K562 (cell line): ENCODE data around the gene PRPF6. TPM values are rescaled to one million over a fixed set of nuclear protein-coding genes. Genes with fewer than 3 reads are reported as not detected.

ENCODE experiments used
- ETV5 ChIP-seq: sonication (generic); formaldehyde crosslinking; IDR thresholded peaks from 2 replicates; pipeline ENCODE4 v1.4.0; 2020; ENCODE audit warnings: low read depth, mild to moderate bottlenecking, missing genetic modification reagents
- GABPB1 ChIP-seq: sonication (generic); formaldehyde crosslinking; IDR thresholded peaks from 2 replicates; pipeline ENCODE4 v1.8.0; 2022; ENCODE audit warnings: mild to moderate bottlenecking, missing genetic modification reagents
- KLF6 ChIP-seq: fragments of 250-450 bp; sonication (Bioruptor Pico); IDR thresholded peaks from 2 replicates; pipeline ENCODE4 v1.4.0; 2020; ENCODE audit warnings: mild to moderate bottlenecking, moderate library complexity, borderline replicate concordance
- MYC ChIP-seq, 2 experiments: fragments of 250-450 bp in 1 of 2; sonication (Bioruptor Pico) in 1 of 2; IDR thresholded peaks; 2 replicates each; pipeline versions ENCODE4 v1.5.1 to v1.6.1; 2012 to 2021; ENCODE audit warnings: low read depth in 2 of 2, borderline replicate concordance in 1 of 2, improper control_type of control experiment in 1 of 2, low read length in 1 of 2, mild to moderate bottlenecking in 1 of 2, moderate library complexity in 1 of 2
- NFXL1 ChIP-seq: fragments of 450-650 bp; formaldehyde crosslinking; IDR thresholded peaks from 2 replicates; pipeline ENCODE4 v1.4.0; 2021; ENCODE audit warnings: mild to moderate bottlenecking
- NR1H2 ChIP-seq: sonication (generic); formaldehyde crosslinking; IDR thresholded peaks from 2 replicates; pipeline ENCODE4 v1.4.0; 2020; ENCODE audit warnings: mild to moderate bottlenecking, missing genetic modification reagents
- PURB ChIP-seq: sonication (generic); formaldehyde crosslinking; IDR thresholded peaks from 2 replicates; pipeline ENCODE4 v1.9.0; 2021; ENCODE audit warnings: low read depth, mild to moderate bottlenecking, missing genetic modification reagents
- RB1 ChIP-seq: fragments of 450-650 bp; IDR thresholded peaks from 2 replicates; pipeline ENCODE4 v1.6.1; 2017; ENCODE audit warnings: low read depth, mild to moderate bottlenecking
- ZBTB7A ChIP-seq: IDR thresholded peaks from 2 replicates; pipeline ENCODE4 v1.6.1; 2011; ENCODE audit warnings: low read depth, mild to moderate bottlenecking, low read length, moderate library complexity, borderline replicate concordance; ENCODE audit not compliant: control insufficient read depth
- ZFPM2 ChIP-seq: fragments of 250-450 bp; sonication (Bioruptor Pico); IDR thresholded peaks from 2 replicates; pipeline ENCODE4 v1.5.1; 2022; ENCODE audit warnings: mild to moderate bottlenecking
- ZNF134 ChIP-seq: fragments of 250-450 bp; sonication (Bioruptor Pico); conservative IDR thresholded peaks from 2 replicates; pipeline ENCODE4 v1.4.0; 2020
- ZNF583 ChIP-seq: fragments of 250-450 bp; sonication (Bioruptor Pico); IDR thresholded peaks from 2 replicates; pipeline ENCODE4 v1.4.0; 2020
- ZNF696 ChIP-seq: fragments of 250-450 bp; sonication (Bioruptor Pico); conservative IDR thresholded peaks from 2 replicates; pipeline ENCODE4 v1.4.0; 2020; ENCODE audit warnings: mild to moderate bottlenecking, moderate library complexity
- polyA plus RNA-seq, 8 experiments: library from polyadenylated mRNA; depleted of rRNA in 4 of 8; stranded (reverse) in 5 of 8; unstranded in 3 of 8; fragments of >200 nt; fragmentation: Nextera tagmentation in 2 of 8; fragmentation: Illumina TruSeq in 1 of 8; extraction: Ambion mirVana in 2 of 8; extraction: Trizol in 1 of 8; gene quantifications; 2 replicates each; pipeline versions ENCODE4 v1.2.1 to v1.2.3, GENCODE V29; 2011 to 2014; ENCODE audit warnings: inconsistent platforms in 1 of 8, missing spikeins in 1 of 8
- total RNA-seq, 7 experiments: library from RNA; depleted of rRNA in 6 of 7; stranded (reverse); fragments of >200 nt in 6 of 7; fragmentation: Illumina TruSeq in 2 of 7; extraction: Trizol in 2 of 7; gene quantifications; 2 replicates each; pipeline versions ENCODE4 v1.2.1 to v1.2.3, GENCODE V29; 2011 to 2021; ENCODE audit warnings: low replicate concordance in 1 of 7
- TF ChIP-seq, protein P1 (sequence below): fragments of 450-650 bp; IDR thresholded peaks from 2 replicates; pipeline ENCODE4 v1.6.1; 2016; ENCODE audit warnings: low read depth
- TF ChIP-seq, protein P2 (sequence below): sonication (generic); formaldehyde crosslinking; IDR thresholded peaks from 2 replicates; pipeline ENCODE4 v1.8.0; 2022; ENCODE audit warnings: mild to moderate bottlenecking, low read depth, missing genetic modification reagents
- TF ChIP-seq, protein P3 (sequence below): fragments of 200-800 bp; sonication (Bioruptor generic); IDR thresholded peaks from 2 replicates; pipeline ENCODE4 v1.6.1; 2017; ENCODE audit warnings: missing genetic modification characterization, missing compliant biosample characterization

PRPF6 gene
- total and polyA plus RNA-seq, 9 of the 15 experiments (the other 6 are each of a cell fraction or from before 2014, with no cell fraction given): 4.2 to 83.2 (median 59.9) TPM

DNA sequence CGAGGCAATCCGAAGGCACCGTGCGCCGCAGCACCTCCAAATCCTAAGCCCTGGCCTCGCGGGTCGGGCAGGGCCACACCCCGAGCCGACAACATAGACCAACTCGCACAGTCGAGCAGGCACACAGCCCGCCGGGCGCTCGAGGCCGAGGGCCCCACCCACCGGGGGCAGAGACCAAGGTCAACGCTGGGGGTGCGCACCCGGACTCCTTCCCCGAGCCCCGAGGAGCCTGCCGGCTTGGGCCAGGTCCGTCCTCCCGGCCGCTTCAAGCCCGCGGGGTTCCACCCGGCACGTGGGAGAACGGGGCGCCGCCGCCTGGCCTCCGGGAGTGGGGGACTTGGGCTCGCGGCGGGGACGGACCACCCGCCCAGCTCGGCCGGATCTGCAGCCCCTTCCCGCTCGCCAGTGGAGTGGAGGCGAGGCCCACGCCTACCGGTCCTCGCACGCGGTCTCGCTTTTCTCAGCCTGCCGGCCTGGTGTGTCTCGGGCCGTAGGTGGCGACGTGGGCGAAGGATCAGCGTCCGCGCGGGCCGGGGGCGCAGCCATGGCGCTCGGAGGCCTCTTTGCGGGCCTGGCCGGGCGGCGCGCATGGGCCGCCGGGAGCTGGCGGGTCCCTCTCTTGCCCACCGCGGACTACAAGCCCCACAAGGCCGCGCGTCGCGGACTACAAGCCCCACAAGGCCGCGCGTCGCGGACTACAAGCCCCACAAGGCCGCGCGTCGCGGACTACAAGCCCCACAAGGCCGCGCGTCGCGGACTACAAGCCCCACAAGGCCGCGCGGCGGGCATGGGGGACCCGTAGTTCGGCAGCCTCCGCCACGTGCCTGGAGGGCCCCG, 24.9 kb upstream of the PRPF6 start, which contains the start of gene UCKL1 (continued):
- TF ChIP-seq, protein P1, sequence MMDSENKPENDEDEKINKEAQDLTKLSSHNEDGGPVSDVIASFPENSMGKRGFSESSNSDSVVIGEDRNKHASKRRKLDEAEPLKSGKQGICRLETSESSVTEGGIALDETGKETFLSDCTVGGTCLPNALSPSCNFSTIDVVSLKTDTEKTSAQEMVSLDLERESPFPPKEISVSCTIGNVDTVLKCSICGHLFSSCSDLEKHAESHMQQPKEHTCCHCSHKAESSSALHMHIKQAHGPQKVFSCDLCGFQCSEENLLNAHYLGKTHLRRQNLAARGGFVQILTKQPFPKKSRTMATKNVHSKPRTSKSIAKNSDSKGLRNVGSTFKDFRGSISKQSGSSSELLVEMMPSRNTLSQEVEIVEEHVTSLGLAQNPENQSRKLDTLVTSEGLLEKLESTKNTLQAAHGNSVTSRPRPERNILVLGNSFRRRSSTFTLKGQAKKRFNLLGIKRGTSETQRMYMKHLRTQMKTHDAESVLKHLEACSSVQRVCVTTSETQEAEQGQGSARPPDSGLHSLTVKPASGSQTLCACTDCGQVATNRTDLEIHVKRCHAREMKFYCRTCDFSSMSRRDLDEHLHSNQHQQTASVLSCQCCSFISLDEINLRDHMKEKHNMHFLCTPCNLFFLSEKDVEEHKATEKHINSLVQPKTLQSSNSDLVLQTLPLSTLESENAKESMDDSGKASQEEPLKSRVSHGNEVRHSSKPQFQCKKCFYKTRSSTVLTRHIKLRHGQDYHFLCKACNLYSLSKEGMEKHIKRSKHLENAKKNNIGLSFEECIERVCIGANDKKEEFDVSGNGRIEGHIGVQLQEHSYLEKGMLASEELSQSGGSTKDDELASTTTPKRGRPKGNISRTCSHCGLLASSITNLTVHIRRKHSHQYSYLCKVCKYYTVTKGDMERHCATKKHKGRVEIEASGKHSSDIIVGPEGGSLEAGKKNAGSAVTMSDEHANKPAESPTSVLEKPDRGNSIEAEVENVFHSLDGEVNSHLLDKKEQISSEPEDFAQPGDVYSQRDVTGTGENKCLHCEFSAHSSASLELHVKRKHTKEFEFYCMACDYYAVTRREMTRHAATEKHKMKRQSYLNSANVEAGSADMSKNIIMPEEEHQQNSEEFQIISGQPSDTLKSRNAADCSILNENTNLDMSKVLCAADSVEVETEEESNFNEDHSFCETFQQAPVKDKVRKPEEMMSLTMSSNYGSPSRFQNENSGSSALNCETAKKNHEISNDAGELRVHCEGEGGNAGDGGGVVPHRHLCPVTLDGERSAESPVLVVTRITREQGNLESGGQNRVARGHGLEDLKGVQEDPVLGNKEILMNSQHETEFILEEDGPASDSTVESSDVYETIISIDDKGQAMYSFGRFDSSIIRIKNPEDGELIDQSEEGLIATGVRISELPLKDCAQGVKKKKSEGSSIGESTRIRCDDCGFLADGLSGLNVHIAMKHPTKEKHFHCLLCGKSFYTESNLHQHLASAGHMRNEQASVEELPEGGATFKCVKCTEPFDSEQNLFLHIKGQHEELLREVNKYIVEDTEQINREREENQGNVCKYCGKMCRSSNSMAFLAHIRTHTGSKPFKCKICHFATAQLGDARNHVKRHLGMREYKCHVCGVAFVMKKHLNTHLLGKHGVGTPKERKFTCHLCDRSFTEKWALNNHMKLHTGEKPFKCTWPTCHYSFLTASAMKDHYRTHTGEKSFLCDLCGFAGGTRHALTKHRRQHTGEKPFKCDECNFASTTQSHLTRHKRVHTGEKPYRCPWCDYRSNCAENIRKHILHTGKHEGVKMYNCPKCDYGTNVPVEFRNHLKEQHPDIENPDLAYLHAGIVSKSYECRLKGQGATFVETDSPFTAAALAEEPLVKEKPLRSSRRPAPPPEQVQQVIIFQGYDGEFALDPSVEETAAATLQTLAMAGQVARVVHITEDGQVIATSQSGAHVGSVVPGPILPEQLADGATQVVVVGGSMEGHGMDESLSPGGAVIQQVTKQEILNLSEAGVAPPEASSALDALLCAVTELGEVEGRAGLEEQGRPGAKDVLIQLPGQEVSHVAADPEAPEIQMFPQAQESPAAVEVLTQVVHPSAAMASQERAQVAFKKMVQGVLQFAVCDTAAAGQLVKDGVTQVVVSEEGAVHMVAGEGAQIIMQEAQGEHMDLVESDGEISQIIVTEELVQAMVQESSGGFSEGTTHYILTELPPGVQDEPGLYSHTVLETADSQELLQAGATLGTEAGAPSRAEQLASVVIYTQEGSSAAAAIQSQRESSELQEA: peak; percentile 91
- TF ChIP-seq GABPB1 (peak; percentile 88), ETV5 (CRISPR knock-in tag) (peak; percentile 69), RB1 (peak; percentile 66), NR1H2 (CRISPR knock-in tag) (peak; percentile 71; the same call in 1 of the 2 replicates), MYC (IDR thresholded peaks at IDR 0.05; ENCODE audit: low read depth, low read length) (peak; percentile 94), MYC (CRISPR knock-in tag; IDR thresholded peaks at IDR 0.05; ENCODE audit: borderline replicate concordance, low read depth) (no peak), ZFPM2 (0 out of 2 replicates have a peak, but pooled peaks have one; percentile 58), ZBTB7A (peak; percentile 38; the same call in 1 of the 2 replicates), PURB (CRISPR knock-in tag) (peak; percentile 94; the same call in 1 of the 2 replicates), KLF6 (peak; percentile 34; the same call in 1 of the 2 replicates), ZNF696 (no peak), NFXL1 (CRISPR knock-in tag) (no peak), ZNF134 (CRISPR knock-in tag) (0 out of 2 replicates have a peak, but pooled peaks have one; percentile 25), ZNF583 (CRISPR knock-in tag) (peak; percentile 29; the same call in 1 of the 2 replicates)
- TF ChIP-seq, protein P2, sequence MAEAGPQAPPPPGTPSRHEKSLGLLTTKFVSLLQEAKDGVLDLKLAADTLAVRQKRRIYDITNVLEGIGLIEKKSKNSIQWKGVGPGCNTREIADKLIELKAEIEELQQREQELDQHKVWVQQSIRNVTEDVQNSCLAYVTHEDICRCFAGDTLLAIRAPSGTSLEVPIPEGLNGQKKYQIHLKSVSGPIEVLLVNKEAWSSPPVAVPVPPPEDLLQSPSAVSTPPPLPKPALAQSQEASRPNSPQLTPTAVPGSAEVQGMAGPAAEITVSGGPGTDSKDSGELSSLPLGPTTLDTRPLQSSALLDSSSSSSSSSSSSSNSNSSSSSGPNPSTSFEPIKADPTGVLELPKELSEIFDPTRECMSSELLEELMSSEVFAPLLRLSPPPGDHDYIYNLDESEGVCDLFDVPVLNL (CRISPR knock-in tag): peak; percentile 48
- TF ChIP-seq, protein P3, sequence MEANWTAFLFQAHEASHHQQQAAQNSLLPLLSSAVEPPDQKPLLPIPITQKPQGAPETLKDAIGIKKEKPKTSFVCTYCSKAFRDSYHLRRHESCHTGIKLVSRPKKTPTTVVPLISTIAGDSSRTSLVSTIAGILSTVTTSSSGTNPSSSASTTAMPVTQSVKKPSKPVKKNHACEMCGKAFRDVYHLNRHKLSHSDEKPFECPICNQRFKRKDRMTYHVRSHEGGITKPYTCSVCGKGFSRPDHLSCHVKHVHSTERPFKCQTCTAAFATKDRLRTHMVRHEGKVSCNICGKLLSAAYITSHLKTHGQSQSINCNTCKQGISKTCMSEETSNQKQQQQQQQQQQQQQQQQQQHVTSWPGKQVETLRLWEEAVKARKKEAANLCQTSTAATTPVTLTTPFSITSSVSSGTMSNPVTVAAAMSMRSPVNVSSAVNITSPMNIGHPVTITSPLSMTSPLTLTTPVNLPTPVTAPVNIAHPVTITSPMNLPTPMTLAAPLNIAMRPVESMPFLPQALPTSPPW (CRISPR knock-in tag): peak; percentile 71
